ENCODE results near the gene ARAF. TPM values are rescaled to one million over a fixed set of nuclear protein-coding genes. Genes with fewer than 3 reads are reported as not detected.

The ARAF gene
- total and polyA plus RNA-seq, 2 of the 8 experiments (the other 6 are each of a cell fraction or from before 2014, with no cell fraction given), result 39.0 to 45.2 TPM

DNA sequence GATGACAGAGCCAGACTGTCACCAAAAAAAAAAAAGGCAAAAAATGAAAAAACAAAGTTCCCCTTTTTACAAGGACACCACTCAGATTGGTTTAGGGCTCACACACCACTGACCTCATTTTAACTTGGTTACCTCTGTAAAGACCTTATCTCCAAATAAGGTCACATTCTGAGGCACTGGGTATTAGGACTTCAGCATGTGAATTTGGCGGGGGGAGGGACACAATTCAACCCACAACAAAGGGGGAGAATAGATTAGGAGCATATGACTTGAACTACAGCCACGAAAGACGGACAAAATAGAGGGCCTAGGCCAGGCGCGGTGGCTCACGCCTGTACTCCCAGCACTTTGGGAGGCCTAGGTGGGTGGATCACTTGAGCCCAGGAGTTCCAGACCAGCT is 31.0 kb upstream of the ARAF start:
- Histone ChIP-seq H3K9ac (replicated peaks in 1 of 4; ENCODE audit: extremely low read depth in 1 of 4, low read depth in 3 of 4, low read length in 3 of 4) (no peak overlapping the region), H3K4me1 (replicated peaks in 1 of 4; ENCODE audit: control insufficient read depth in 3 of 4, insufficient read depth in 4 of 4, low read length in 3 of 4) (no peaks in the 10 kb centered on the region), H2BK15ac (ENCODE audit: low read length) (no peak overlapping the region), H3K27me3 (replicated peaks in 1 of 4; ENCODE audit: control insufficient read depth in 3 of 4, extremely low read depth in 1 of 4, insufficient read depth in 3 of 4, low read length in 3 of 4) (no peaks in the 10 kb centered on the region), H2BK20ac (ENCODE audit: low read length) (no peak overlapping the region), H3K4me3 (ENCODE audit: extremely low read depth in 1 of 4, insufficient read depth in 2 of 4, low read depth in 3 of 4, low read length in 4 of 4) (no peak overlapping the region), H3K56ac (replicated peaks; ENCODE audit: insufficient read length, low read depth, low read length) (no peak overlapping the region), H2AK5ac (ENCODE audit: low read depth, low read length) (no peak overlapping the region), H3K79me1 (ENCODE audit: low read depth, low read length) (no peaks in the 10 kb centered on the region), H3K9me3 (ENCODE audit: insufficient read depth in 2 of 2, low read depth in 1 of 2, low read length in 1 of 2) (no peaks in the 10 kb centered on the region), H4K91ac (replicated peaks; ENCODE audit: insufficient read length, low read length) (no peak overlapping the region), H3K23ac (ENCODE audit: insufficient read length) (no peak overlapping the region), H2BK120ac (replicated peaks; ENCODE audit: low read depth, low read length) (no peak overlapping the region), H3K23me2 (ENCODE audit: low read depth, low read length) (no peaks in the 10 kb centered on the region), H3K4me2 (ENCODE audit: insufficient read depth in 1 of 2, low read depth in 2 of 2, low read length in 2 of 2) (no peak overlapping the region), H2AFZ (ENCODE audit: low read length) (no peak overlapping the region), H3K27ac (ENCODE audit: low read depth, low read length) (no peak overlapping the region), H4K5ac (ENCODE audit: insufficient read length, low read depth, low read length) (no peak overlapping the region), H3K4ac (replicated peaks; ENCODE audit: insufficient read length, low read depth, low read length) (no peak overlapping the region), H3K14ac (ENCODE audit: insufficient read length) (no peak overlapping the region), H3K36me3 (ENCODE audit: control insufficient read depth in 2 of 4, insufficient read depth in 4 of 4, low read length in 3 of 4) (no peaks in the 10 kb centered on the region), H4K20me1 (replicated peaks in 1 of 2; ENCODE audit: control insufficient read depth in 1 of 2, insufficient read depth in 2 of 2, low read length in 2 of 2) (no peaks in the 10 kb centered on the region), H4K8ac (ENCODE audit: extremely low read depth, insufficient read depth, low read length) (no peak overlapping the region), H3K18ac (ENCODE audit: extremely low read depth, low read length) (no peak overlapping the region), H2BK12ac (ENCODE audit: low read depth, low read length) (no peak overlapping the region), H2BK5ac (ENCODE audit: low read depth, low read length) (no peak overlapping the region), H3K79me2 (ENCODE audit: control insufficient read depth in 1 of 2, insufficient read depth in 2 of 2, low read length in 2 of 2) (no peaks in the 10 kb centered on the region)
- DNase-seq (ENCODE audit: low read depth in 1 of 2, low spot score in 2 of 2) (no peak), FAIRE-seq (no peak)
- POLR2A ChIA-PET (ENCODE audit: partially characterized antibody), result interaction anchor here (1.2 kb wide), 1 partner anchor 313 kb away, joined by 3 read pairs; no protein-coding TSS in a partner anchor
- CTCF ChIA-PET (ENCODE audit: partially characterized antibody), result no interaction called here
- WGBS, 2 experiments (ENCODE audit: extremely low coverage in 1 of 2, insufficient coverage in 1 of 2, insufficient read length in 1 of 2, insufficient replicate concordance in 2 of 2, low coverage in 1 of 2, low lambda C conversion rate in 2 of 2, missing lambda C conversion rate in 1 of 2), result 89% methylated on average over 6 of the region's 6 CpGs; no CpG with 5 or more reads in 1 of the 2 experiments
- TF ChIP-seq MAFK (IDR thresholded peaks at IDR 0.05; ENCODE audit: low read depth, low read length), result no peak
- TF ChIP-seq SP1 (IDR thresholded peaks at IDR 0.05; ENCODE audit: low read depth, low read length), result no peak
- no peak for TF ChIP-seq JUND (IDR thresholded peaks at IDR 0.05; ENCODE audit: low read length)
- TF ChIP-seq CREB1 (IDR thresholded peaks at IDR 0.05), result no peak
- TF ChIP-seq CHD1 (IDR thresholded peaks at IDR 0.05; ENCODE audit: low read depth, low read length), result no peak
- TF ChIP-seq RFX5 (IDR thresholded peaks at IDR 0.05; ENCODE audit: borderline replicate concordance, low read depth, low read length), result no peak
- no peak for TF ChIP-seq SP4 (IDR thresholded peaks at IDR 0.05; ENCODE audit: low read length)
- TF ChIP-seq EGR1 (IDR thresholded peaks at IDR 0.05; ENCODE audit: borderline replicate concordance, low read depth, low read length), result no peak
- TF ChIP-seq FOSL1 (IDR thresholded peaks at IDR 0.05; ENCODE audit: insufficient read depth, low read depth, low read length), result no peak
- TF ChIP-seq TBP (IDR thresholded peaks at IDR 0.05; ENCODE audit: low read depth, low read length), result no peak

All from H1 (cell line).